Activated CD4-positive, CD25-positive, alpha-beta regulatory T cell (primary cell): ENCODE data around the gene LDLRAD4.
"Not testable (repeated sequence)": the region's sequence is repeated elsewhere in the genome, so short reads cannot be mapped to it uniquely, and the experiment has no call there.

Experiments
- DNase-seq, 4 experiments: peaks; one replicate each; lab custom pipeline; 2025; lab: John Stamatoyannopoulos, UW

Gene LDLRAD4

GRCh38 chr18:13246591-13246990, 28.0 kb downstream of the LDLRAD4 start:
- no peak for DNase-seq

GRCh38 chr18:13247506-13247905, 28.9 kb downstream of the LDLRAD4 start:
- DNase-seq = no peak

- DNase-seq = no peak
Observed at GRCh38 chr18:13252686-13253410, 34.3 kb downstream of the LDLRAD4 start.

GRCh38 chr18:13253786-13254688, 35.5 kb downstream of the LDLRAD4 start:
- DNase-seq = no peak

GRCh38 chr18:13254971-13255927, 36.7 kb downstream of the LDLRAD4 start:
- DNase-seq = no peak

- DNase-seq = no peak
Observed at GRCh38 chr18:13256444-13257305, 38.1 kb downstream of the LDLRAD4 start.

- DNase-seq = no peak
Observed at GRCh38 chr18:13257361-13257980, 38.9 kb downstream of the LDLRAD4 start.

- DNase-seq = no peak
Observed at GRCh38 chr18:13258921-13259320, 40.4 kb downstream of the LDLRAD4 start.

GRCh38 chr18:13259701-13260100, 41.1 kb downstream of the LDLRAD4 start:
- DNase-seq = no peak

GRCh38 chr18:13260197-13260934, 41.8 kb downstream of the LDLRAD4 start:
- no peak for DNase-seq

- DNase-seq = no peak
Observed at GRCh38 chr18:13260935-13261640, 42.5 kb downstream of the LDLRAD4 start.

GRCh38 chr18:13261661-13262357, 43.2 kb downstream of the LDLRAD4 start:
- no peak for DNase-seq

GRCh38 chr18:13262358-13262680, 43.8 kb downstream of the LDLRAD4 start:
- not testable (repeated sequence) for DNase-seq

GRCh38 chr18:13262839-13263691, 44.5 kb downstream of the LDLRAD4 start:
- DNase-seq = no peak

- no peak for DNase-seq
Observed at GRCh38 chr18:13264091-13265007, 45.8 kb downstream of the LDLRAD4 start.

GRCh38 chr18:13265008-13265910, 46.7 kb downstream of the LDLRAD4 start:
- DNase-seq = no peak
